Measurements from ENCODE around the gene PTPRM.

PTPRM gene

GRCh38 chr18:7878265-7879211 lies 311.4 kb downstream of the PTPRM start:
- no peak for TF ChIP-seq POLR2A (IDR thresholded peaks at IDR 0.05; ENCODE audit: low read depth, low read length)
- no peak for DNase-seq (ENCODE audit: insufficient read length, low spot score)
- FAIRE-seq, result peak; percentile 43

GRCh38 chr18:7879717-7880116 lies 312.6 kb downstream of the PTPRM start:
- DNase-seq (ENCODE audit: insufficient read length, low spot score) (no peak), FAIRE-seq (no peak)
- TF ChIP-seq POLR2A (IDR thresholded peaks at IDR 0.05; ENCODE audit: low read depth, low read length), result no peak

- TF ChIP-seq POLR2A (IDR thresholded peaks at IDR 0.05; ENCODE audit: low read depth, low read length), result no peak
- DNase-seq (ENCODE audit: insufficient read length, low spot score), result no peak
- no peak for FAIRE-seq
Observed at GRCh38 chr18:7885865-7886264, 318.7 kb downstream of the PTPRM start.

- FAIRE-seq (no peak), DNase-seq (ENCODE audit: insufficient read length, low spot score) (no peak)
- no peak for TF ChIP-seq POLR2A (IDR thresholded peaks at IDR 0.05; ENCODE audit: low read depth, low read length)
Observed at GRCh38 chr18:7886436-7886835, 319.3 kb downstream of the PTPRM start.

GRCh38 chr18:7889515-7889914 lies 322.4 kb downstream of the PTPRM start:
- FAIRE-seq (no peak), DNase-seq (ENCODE audit: insufficient read length, low spot score) (no peak)
- no peak for TF ChIP-seq POLR2A (IDR thresholded peaks at IDR 0.05; ENCODE audit: low read depth, low read length)

GRCh38 chr18:7890075-7890474 lies 323.0 kb downstream of the PTPRM start:
- no peak for TF ChIP-seq POLR2A (IDR thresholded peaks at IDR 0.05; ENCODE audit: low read depth, low read length)
- FAIRE-seq (no peak), DNase-seq (ENCODE audit: insufficient read length, low spot score) (no peak)

GRCh38 chr18:7892556-7892955 lies 325.4 kb downstream of the PTPRM start:
- no peak for DNase-seq (ENCODE audit: insufficient read length, low spot score)
- TF ChIP-seq POLR2A (IDR thresholded peaks at IDR 0.05; ENCODE audit: low read depth, low read length), result no peak
- no peak for FAIRE-seq

- no peak for FAIRE-seq
- no peak for TF ChIP-seq POLR2A (IDR thresholded peaks at IDR 0.05; ENCODE audit: low read depth, low read length)
Observed at GRCh38 chr18:7894592-7894991, 327.5 kb downstream of the PTPRM start.

GRCh38 chr18:7895346-7895745 lies 328.2 kb downstream of the PTPRM start:
- DNase-seq (ENCODE audit: insufficient read length, low spot score) (no peak), FAIRE-seq (no peak)
- TF ChIP-seq POLR2A (IDR thresholded peaks at IDR 0.05; ENCODE audit: low read depth, low read length), result no peak

More at GRCh38 chr18:7894592-7894991, 327.5 kb downstream of the PTPRM start:
- DNase-seq (ENCODE audit: insufficient read length, low spot score), result no peak

- TF ChIP-seq POLR2A (IDR thresholded peaks at IDR 0.05; ENCODE audit: low read depth, low read length), result no peak
- DNase-seq (ENCODE audit: insufficient read length, low spot score) (no peak), FAIRE-seq (no peak)
Observed at GRCh38 chr18:7896161-7896560, 329.0 kb downstream of the PTPRM start.

GRCh38 chr18:7896805-7897518 lies 329.8 kb downstream of the PTPRM start:
- no peak for DNase-seq (ENCODE audit: insufficient read length, low spot score)
- no peak for FAIRE-seq
- TF ChIP-seq POLR2A (IDR thresholded peaks at IDR 0.05; ENCODE audit: low read depth, low read length), result no peak

- FAIRE-seq (no peak), DNase-seq (ENCODE audit: insufficient read length, low spot score) (no peak)
- no peak for TF ChIP-seq POLR2A (IDR thresholded peaks at IDR 0.05; ENCODE audit: low read depth, low read length)
Observed at GRCh38 chr18:7898181-7898580, 331.1 kb downstream of the PTPRM start.

GRCh38 chr18:7899078-7899477 lies 332.0 kb downstream of the PTPRM start:
- DNase-seq (ENCODE audit: insufficient read length, low spot score), result no peak
- no peak for TF ChIP-seq POLR2A (IDR thresholded peaks at IDR 0.05; ENCODE audit: low read depth, low read length)
- FAIRE-seq, result no peak

- no peak for TF ChIP-seq POLR2A (IDR thresholded peaks at IDR 0.05; ENCODE audit: low read depth, low read length)
- no peak for DNase-seq (ENCODE audit: insufficient read length, low spot score)
- FAIRE-seq, result no peak
Observed at GRCh38 chr18:7900091-7900490, 333.0 kb downstream of the PTPRM start.
